Endothelial cell of umbilical vein (primary cell): ENCODE data around the gene CD2AP. TPM values are rescaled to one million over a fixed set of nuclear protein-coding genes. Genes with fewer than 3 reads are reported as not detected.

ENCODE experiments used
- BruUV-seq: library from RNA; stranded (reverse); fragments of 400-500 nt; replicated peaks from 2 replicates; lab custom pipeline; 2021; lab: Mats Ljungman, UMichigan
- CTCF ChIA-PET: fragments of 300-600, 350-600 bp; sonication (Branson Sonifier 250); formaldehyde crosslinking; loops from one replicate; lab custom pipeline; 2021; ENCODE audit warnings: antibody characterized with exemption, inconsistent platforms; lab: Charles Lee
- POLR2A ChIA-PET: fragments of 300-600, 350-600 bp; sonication (Branson Sonifier 250); formaldehyde crosslinking; loops from one replicate; lab custom pipeline; 2021; ENCODE audit warnings: antibody characterized with exemption, inconsistent platforms; lab: Charles Lee
- DNase-seq: peaks from one replicate; pipeline ENCODE4 v3.0.0-alpha.2; 2011; ENCODE audit warnings: low read depth, low spot score
- FAIRE-seq: peaks from 2 replicates; lab custom pipeline; 2011; peaks lifted over from hg19 to GRCh38; lab: Jason Lieb, UNC
- H2AFZ ChIP-seq: 2 replicates; pipeline ENCODE4 v1.6.0; 2012; ENCODE audit warnings: low read depth, low read length, control low read depth, inconsistent platforms
- H3K27ac ChIP-seq: 2 replicates; pipeline ENCODE4 v1.5.1; 2011; ENCODE audit warnings: low read depth, mild to moderate bottlenecking, control low read depth, low read length, moderate library complexity; ENCODE audit not compliant: insufficient read depth
- H3K27me3 ChIP-seq, 2 experiments: 2 replicates each; pipeline versions ENCODE4 v1.6.0 to v1.6.1; 2011; ENCODE audit warnings: low read length in 2 of 2, mixed read lengths in 1 of 2; ENCODE audit not compliant: control insufficient read depth in 2 of 2, insufficient read depth in 2 of 2
- H3K36me3 ChIP-seq, 2 experiments: 2 replicates in 1 of 2; 3 replicates in 1 of 2; pipeline ENCODE4 v1.5.1; 2011; ENCODE audit warnings: low read length in 2 of 2, mild to moderate bottlenecking in 1 of 2, moderate library complexity in 1 of 2; ENCODE audit not compliant: control insufficient read depth in 2 of 2, insufficient read depth in 2 of 2; ENCODE audit errors: extremely low read depth in 1 of 2
- H3K4me1 ChIP-seq: 3 replicates; pipeline ENCODE4 v1.5.1; 2011; ENCODE audit warnings: mild to moderate bottlenecking, low read length; ENCODE audit not compliant: control insufficient read depth, insufficient read depth; ENCODE audit errors: extremely low read depth
- H3K4me2 ChIP-seq: 2 replicates; pipeline ENCODE4 v1.6.1; 2011; ENCODE audit warnings: low read length, control low read depth, mixed read lengths; ENCODE audit not compliant: insufficient read depth
- H3K4me3 ChIP-seq, 3 experiments: fragments of 200-600 bp in 1 of 3; sonication (generic), shearing (Covaris generic) in 1 of 3; replicated peaks in 1 of 3; 2 replicates each; pipeline ENCODE4 v1.5.1; 2011 to 2016; ENCODE audit warnings: control low read depth in 3 of 3, low read length in 3 of 3, mild to moderate bottlenecking in 2 of 3, inconsistent platforms in 1 of 3, low read depth in 1 of 3, moderate library complexity in 1 of 3; ENCODE audit not compliant: insufficient read depth in 1 of 3
- H3K79me2 ChIP-seq: 2 replicates; pipeline ENCODE4 v1.6.0; 2012; ENCODE audit warnings: low read length, inconsistent platforms; ENCODE audit not compliant: control insufficient read depth, insufficient read depth
- H3K9ac ChIP-seq: replicated peaks from 2 replicates; pipeline ENCODE3; 2011; ENCODE audit warnings: low read length, control low read depth; ENCODE audit not compliant: insufficient read depth; ENCODE audit errors: extremely low read depth
- H3K9me1 ChIP-seq: replicated peaks from 3 replicates; pipeline ENCODE4 v1.6.0; 2011; ENCODE audit warnings: mild to moderate bottlenecking, low read length; ENCODE audit not compliant: control insufficient read depth, insufficient read depth; ENCODE audit errors: extremely low read depth
- H3K9me3 ChIP-seq: replicated peaks from 2 replicates; pipeline ENCODE4 v1.5.1; 2012; ENCODE audit warnings: low read length, inconsistent platforms; ENCODE audit not compliant: control insufficient read depth, insufficient read depth
- H4K20me1 ChIP-seq: replicated peaks from 2 replicates; pipeline ENCODE3; 2011; ENCODE audit warnings: mild to moderate bottlenecking, low read length; ENCODE audit not compliant: control insufficient read depth, insufficient read depth; ENCODE audit errors: extremely low read depth
- EZH2 ChIP-seq: IDR thresholded peaks from 2 replicates; pipeline ENCODE4 v1.6.1; 2012; ENCODE audit warnings: borderline replicate concordance, low read depth, mild to moderate bottlenecking, moderate library complexity, low read length, inconsistent platforms; ENCODE audit not compliant: severe bottlenecking
- FOS ChIP-seq: IDR thresholded peaks from 2 replicates; pipeline ENCODE4 v1.6.1; 2011; ENCODE audit warnings: mild to moderate bottlenecking, low read length, moderate library complexity, borderline replicate concordance; ENCODE audit not compliant: insufficient read depth
- GATA2 ChIP-seq: IDR thresholded peaks from 2 replicates; pipeline ENCODE4 v1.7.0; 2011; ENCODE audit warnings: low read depth, mild to moderate bottlenecking, moderate library complexity, mixed read lengths, low read length; ENCODE audit not compliant: insufficient read length, insufficient read depth
- JUN ChIP-seq: IDR thresholded peaks from 2 replicates; pipeline ENCODE4 v1.6.1; 2011; ENCODE audit warnings: borderline replicate concordance, low read depth; ENCODE audit not compliant: insufficient read length, insufficient read depth
- MYC ChIP-seq: IDR thresholded peaks from one replicate; pipeline ENCODE4 v1.6.1; 2011; ENCODE audit warnings: mild to moderate bottlenecking, low read depth, low read length
- POLR2A ChIP-seq: IDR thresholded peaks from 2 replicates; pipeline ENCODE4 v1.6.1; 2012; ENCODE audit warnings: low read depth, mild to moderate bottlenecking, control low read depth, low read length
- POLR2AphosphoS5 ChIP-seq: IDR thresholded peaks from 2 replicates; pipeline ENCODE4 v1.6.1; 2012; ENCODE audit warnings: low read depth, mild to moderate bottlenecking, control low read depth, low read length, moderate library complexity; ENCODE audit not compliant: insufficient read depth
- dilution Hi-C: fragments of 300-500 bp; cut with MboI; formaldehyde crosslinking; loops from one replicate; pipeline ENCODE4 v1.15.0; 2019; ENCODE audit warnings: low sequenced_read_pairs; ENCODE audit not compliant: extremely low pct_ligation_motif_present
- intact Hi-C: fragments of 100-400 bp; cut with micrococcal nuclease; formaldehyde crosslinking; loops from one replicate; pipeline ENCODE4 v1.10.0; 2022
- polyA plus RNA-seq, 4 experiments: library from polyadenylated mRNA; depleted of rRNA in 3 of 4; stranded (reverse) in 3 of 4; unstranded in 1 of 4; fragments of >200 nt; gene quantifications; 2 replicates each; pipeline versions ENCODE4 v1.2.1 to v1.2.3, GENCODE V29; 2011 to 2012; ENCODE audit warnings: missing spikeins in 1 of 4
- total RNA-seq: library from RNA; stranded (reverse); gene quantifications from 2 replicates; pipeline ENCODE4 v1.2.3, GENCODE V29; 2021
- TF ChIP-seq, protein P1 (sequence below), 2 donors: IDR thresholded peaks; 1 replicate in 1 of 2; 2 replicates in 1 of 2; pipeline ENCODE4 v1.5.1; 2011; ENCODE audit warnings: low read length in 2 of 2, mild to moderate bottlenecking in 2 of 2, moderate library complexity in 2 of 2, control low read depth in 1 of 2, inconsistent platforms in 1 of 2, low read depth in 1 of 2; ENCODE audit not compliant: insufficient read depth in 1 of 2; ENCODE audit errors: extremely low read depth in 1 of 2
- TF ChIP-seq, protein P2 (sequence below): IDR thresholded peaks from 2 replicates; pipeline ENCODE4 v1.6.1; 2011; ENCODE audit not compliant: insufficient read depth, insufficient read length

Gene CD2AP
- total and polyA plus RNA-seq, 2 donors (not counting 3 experiments of a cell fraction or from before 2014, with no cell fraction given) = 4.2 to 39.8 TPM

GRCh38 chr6:47651505-47651944 lies 173.9 kb downstream of the CD2AP start:
- CTCF ChIA-PET = interaction anchor here (1.5 to 1.9 kb wide), 2 partner anchors 11 to 20 kb away, joined by 3 to 7 read pairs; no protein-coding TSS in a partner anchor
- intact Hi-C loops (loop anchor here (5.0 kb wide), 1 partner anchor 131 kb away; the partner anchor contains the start of gene OPN5), dilution Hi-C loops (no loop called here)
- H3K4me2 ChIP-seq = peak overlapping the region; percentile 4
- FAIRE-seq = peak; percentile 64
- H3K4me3 ChIP-seq = no peak overlapping the region
- no peak overlapping the region for H3K9ac ChIP-seq
- H3K9me3 ChIP-seq = no peaks in the 10 kb centered on the region
- no peaks in the 10 kb centered on the region for H3K36me3 ChIP-seq
- peak overlapping the region; percentile 15 for H2AFZ ChIP-seq
- H4K20me1 ChIP-seq = no peaks in the 10 kb centered on the region
- no peaks in the 10 kb centered on the region for H3K9me1 ChIP-seq
- no peaks in the 10 kb centered on the region for H3K27me3 ChIP-seq
- BruUV-seq = no TSS peak
- H3K4me1 ChIP-seq = peaks cover 11% of the 10 kb centered on the region
- no peaks in the 10 kb centered on the region for H3K79me2 ChIP-seq
- peak overlapping the region; percentile 14 for H3K27ac ChIP-seq
- TF ChIP-seq, protein P1, sequence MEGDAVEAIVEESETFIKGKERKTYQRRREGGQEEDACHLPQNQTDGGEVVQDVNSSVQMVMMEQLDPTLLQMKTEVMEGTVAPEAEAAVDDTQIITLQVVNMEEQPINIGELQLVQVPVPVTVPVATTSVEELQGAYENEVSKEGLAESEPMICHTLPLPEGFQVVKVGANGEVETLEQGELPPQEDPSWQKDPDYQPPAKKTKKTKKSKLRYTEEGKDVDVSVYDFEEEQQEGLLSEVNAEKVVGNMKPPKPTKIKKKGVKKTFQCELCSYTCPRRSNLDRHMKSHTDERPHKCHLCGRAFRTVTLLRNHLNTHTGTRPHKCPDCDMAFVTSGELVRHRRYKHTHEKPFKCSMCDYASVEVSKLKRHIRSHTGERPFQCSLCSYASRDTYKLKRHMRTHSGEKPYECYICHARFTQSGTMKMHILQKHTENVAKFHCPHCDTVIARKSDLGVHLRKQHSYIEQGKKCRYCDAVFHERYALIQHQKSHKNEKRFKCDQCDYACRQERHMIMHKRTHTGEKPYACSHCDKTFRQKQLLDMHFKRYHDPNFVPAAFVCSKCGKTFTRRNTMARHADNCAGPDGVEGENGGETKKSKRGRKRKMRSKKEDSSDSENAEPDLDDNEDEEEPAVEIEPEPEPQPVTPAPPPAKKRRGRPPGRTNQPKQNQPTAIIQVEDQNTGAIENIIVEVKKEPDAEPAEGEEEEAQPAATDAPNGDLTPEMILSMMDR (IDR thresholded peaks at IDR 0.05; ENCODE audit: extremely low read depth in 1 of 2, insufficient read depth in 1 of 2, low read depth in 1 of 2, low read length in 2 of 2) = no peak
- TF ChIP-seq POLR2A = no peak
- TF ChIP-seq POLR2AphosphoS5 = no peak
- TF ChIP-seq GATA2 = no peak
- no peak for TF ChIP-seq EZH2
- peak; percentile 11 for TF ChIP-seq FOS
- TF ChIP-seq JUN = peak; percentile 54
- TF ChIP-seq, protein P2, sequence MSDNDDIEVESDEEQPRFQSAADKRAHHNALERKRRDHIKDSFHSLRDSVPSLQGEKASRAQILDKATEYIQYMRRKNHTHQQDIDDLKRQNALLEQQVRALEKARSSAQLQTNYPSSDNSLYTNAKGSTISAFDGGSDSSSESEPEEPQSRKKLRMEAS = no peak
- no peak for TF ChIP-seq MYC
- peak; percentile 86 for DNase-seq
- POLR2A ChIA-PET = no interaction called here
